LNCAP (cell line): Measurements from ENCODE around the gene TRIM75.

ENCODE experiments used
- CTCF ChIP-seq: fragments of 450-650 bp; IDR thresholded peaks from 2 replicates; pipeline ENCODE4 v1.5.1; 2017; ENCODE audit warnings: mild to moderate bottlenecking

The TRIM75 gene

GRCh38 chr4:165053645-165054044 lies at the start of gene TRIM75:
Gene TRIM75 (plus strand): TSS chr4:165053866. CDS start chr4:165059148, 5,282 bp downstream.
- no peak for TF ChIP-seq CTCF

- no peak for TF ChIP-seq CTCF
These were observed 48.2 kb upstream of the TRIM75 start for GRCh38 chr4:165005352-165005925.

GRCh38 chr4:165006456-165006855 lies 47.2 kb upstream of the TRIM75 start:
- TF ChIP-seq CTCF = no peak

GRCh38 chr4:165006886-165007285 lies 46.8 kb upstream of the TRIM75 start:
- TF ChIP-seq CTCF = no peak

- TF ChIP-seq CTCF = no peak
These were observed 44.0 kb upstream of the TRIM75 start for GRCh38 chr4:165009493-165010227.

GRCh38 chr4:165010487-165010886 lies 43.2 kb upstream of the TRIM75 start:
- no peak for TF ChIP-seq CTCF

GRCh38 chr4:165010991-165011390 lies 42.7 kb upstream of the TRIM75 start:
- TF ChIP-seq CTCF = no peak
